ENCODE measurements around the gene C10orf71. TPM values are rescaled to one million over a fixed set of nuclear protein-coding genes. Genes with fewer than 3 reads are reported as not detected.

Gene C10orf71
- polyA plus RNA-seq, 1 donor from 2014 or later = not detected

DNA sequence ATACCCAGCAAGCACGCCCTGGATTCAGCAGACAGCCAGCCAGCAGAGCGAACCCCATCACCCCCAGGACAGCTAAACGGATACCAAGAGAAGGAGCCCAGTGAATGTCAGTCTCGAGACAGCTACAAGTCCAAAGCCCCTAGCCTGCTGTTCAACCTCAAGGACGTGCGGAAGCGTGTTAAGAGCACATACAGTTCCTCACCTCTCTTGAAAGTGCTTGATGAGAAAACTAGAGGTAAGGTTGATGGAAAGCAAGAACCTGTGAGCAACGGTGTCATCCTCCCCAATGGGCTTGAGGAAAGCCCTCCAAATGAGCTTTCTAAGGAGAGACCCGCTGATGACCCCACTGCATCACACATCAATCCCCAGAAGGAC is 24.9 kb downstream of the C10orf71 start:
- H3K9ac ChIP-seq (ENCODE audit: low read length) = no peak overlapping the region
- no peak overlapping the region for H3K27ac ChIP-seq (ENCODE audit: low read length)
- H2AFZ ChIP-seq (ENCODE audit: low read depth, low read length) = no peak overlapping the region
- no peaks in the 10 kb centered on the region for H4K20me1 ChIP-seq (ENCODE audit: insufficient read depth)
- TF ChIP-seq, protein P1, sequence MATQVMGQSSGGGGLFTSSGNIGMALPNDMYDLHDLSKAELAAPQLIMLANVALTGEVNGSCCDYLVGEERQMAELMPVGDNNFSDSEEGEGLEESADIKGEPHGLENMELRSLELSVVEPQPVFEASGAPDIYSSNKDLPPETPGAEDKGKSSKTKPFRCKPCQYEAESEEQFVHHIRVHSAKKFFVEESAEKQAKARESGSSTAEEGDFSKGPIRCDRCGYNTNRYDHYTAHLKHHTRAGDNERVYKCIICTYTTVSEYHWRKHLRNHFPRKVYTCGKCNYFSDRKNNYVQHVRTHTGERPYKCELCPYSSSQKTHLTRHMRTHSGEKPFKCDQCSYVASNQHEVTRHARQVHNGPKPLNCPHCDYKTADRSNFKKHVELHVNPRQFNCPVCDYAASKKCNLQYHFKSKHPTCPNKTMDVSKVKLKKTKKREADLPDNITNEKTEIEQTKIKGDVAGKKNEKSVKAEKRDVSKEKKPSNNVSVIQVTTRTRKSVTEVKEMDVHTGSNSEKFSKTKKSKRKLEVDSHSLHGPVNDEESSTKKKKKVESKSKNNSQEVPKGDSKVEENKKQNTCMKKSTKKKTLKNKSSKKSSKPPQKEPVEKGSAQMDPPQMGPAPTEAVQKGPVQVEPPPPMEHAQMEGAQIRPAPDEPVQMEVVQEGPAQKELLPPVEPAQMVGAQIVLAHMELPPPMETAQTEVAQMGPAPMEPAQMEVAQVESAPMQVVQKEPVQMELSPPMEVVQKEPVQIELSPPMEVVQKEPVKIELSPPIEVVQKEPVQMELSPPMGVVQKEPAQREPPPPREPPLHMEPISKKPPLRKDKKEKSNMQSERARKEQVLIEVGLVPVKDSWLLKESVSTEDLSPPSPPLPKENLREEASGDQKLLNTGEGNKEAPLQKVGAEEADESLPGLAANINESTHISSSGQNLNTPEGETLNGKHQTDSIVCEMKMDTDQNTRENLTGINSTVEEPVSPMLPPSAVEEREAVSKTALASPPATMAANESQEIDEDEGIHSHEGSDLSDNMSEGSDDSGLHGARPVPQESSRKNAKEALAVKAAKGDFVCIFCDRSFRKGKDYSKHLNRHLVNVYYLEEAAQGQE (IDR thresholded peaks at IDR 0.05; ENCODE audit: borderline replicate concordance) = no peak
- TF ChIP-seq RAD21 (conservative IDR thresholded peaks at IDR 0.05) = no peak
- no peak for TF ChIP-seq TAF1 (IDR thresholded peaks at IDR 0.05; ENCODE audit: low read depth)
- no peak for TF ChIP-seq EZH2 (IDR thresholded peaks at IDR 0.05; ENCODE audit: borderline replicate concordance, insufficient read depth, low read length, poor library complexity, severe bottlenecking)
- no peak for TF ChIP-seq SMC3 (conservative IDR thresholded peaks at IDR 0.05; ENCODE audit: poor library complexity)
- TF ChIP-seq POLR2AphosphoS5 (IDR thresholded peaks at IDR 0.05) = no peak
- no peak for TF ChIP-seq EP300 (conservative IDR thresholded peaks at IDR 0.05; ENCODE audit: poor library complexity, severe bottlenecking)
- TF ChIP-seq MXI1 (conservative IDR thresholded peaks at IDR 0.05; ENCODE audit: poor library complexity, severe bottlenecking) = no peak
- TF ChIP-seq CTCF (IDR thresholded peaks at IDR 0.05; ENCODE audit: poor library complexity, severe bottlenecking) = no peak
- no peaks in the 10 kb centered on the region for H3K27me3 ChIP-seq (ENCODE audit: insufficient read depth, low read depth, low read length)
- no peaks in the 10 kb centered on the region for H3F3A ChIP-seq (ENCODE audit: insufficient read depth, low read length, poor library complexity, severe bottlenecking)
- H3K4me3 ChIP-seq (ENCODE audit: low read length) = no peak overlapping the region
- H3K9me2 ChIP-seq (ENCODE audit: insufficient read depth, low read length) = no peaks in the 10 kb centered on the region
- H3K9me3 ChIP-seq (ENCODE audit: low read length) = no peaks in the 10 kb centered on the region
- H3K4me2 ChIP-seq (ENCODE audit: low read length) = no peak overlapping the region
- H3K36me3 ChIP-seq (ENCODE audit: insufficient read depth, low read length) = no peaks in the 10 kb centered on the region
- H3K79me2 ChIP-seq (replicated peaks; ENCODE audit: insufficient read depth, low read length) = no peaks in the 10 kb centered on the region

DNA sequence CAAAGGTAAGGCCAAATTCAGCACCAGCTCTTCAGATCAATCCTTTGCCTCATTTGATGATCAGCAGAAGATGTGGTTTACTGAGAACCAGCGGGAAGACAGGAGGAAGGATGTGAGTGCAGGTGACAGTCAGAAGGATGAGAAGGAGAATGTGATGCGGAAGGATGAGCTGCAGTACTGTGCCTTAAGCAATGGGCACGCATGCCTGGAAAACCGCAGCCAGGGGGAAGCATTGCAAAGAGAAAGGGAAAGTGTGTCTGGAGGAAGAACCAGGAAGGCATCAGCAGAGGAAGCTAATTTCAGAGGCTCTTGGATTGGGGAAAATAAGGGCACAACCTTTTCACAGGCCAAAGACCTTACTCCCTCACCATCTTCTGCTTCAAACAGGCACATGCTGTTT is 25.7 kb downstream of the C10orf71 start:
- Histone ChIP-seq H3K9ac (ENCODE audit: low read length) (no peak overlapping the region), H3K27me3 (ENCODE audit: insufficient read depth, low read depth, low read length) (no peaks in the 10 kb centered on the region), H3K27ac (ENCODE audit: low read length) (no peak overlapping the region), H3K9me2 (ENCODE audit: insufficient read depth, low read length) (no peaks in the 10 kb centered on the region), H3K79me2 (replicated peaks; ENCODE audit: insufficient read depth, low read length) (no peaks in the 10 kb centered on the region), H4K20me1 (ENCODE audit: insufficient read depth) (no peaks in the 10 kb centered on the region), H2AFZ (ENCODE audit: low read depth, low read length) (no peak overlapping the region), H3K4me3 (ENCODE audit: low read length) (no peak overlapping the region), H3K9me3 (ENCODE audit: low read length) (no peaks in the 10 kb centered on the region), H3F3A (ENCODE audit: insufficient read depth, low read length, poor library complexity, severe bottlenecking) (no peaks in the 10 kb centered on the region), H3K36me3 (ENCODE audit: insufficient read depth, low read length) (no peaks in the 10 kb centered on the region), H3K4me2 (ENCODE audit: low read length) (no peak overlapping the region)
- no peak for TF ChIP-seq RAD21 (conservative IDR thresholded peaks at IDR 0.05)
- TF ChIP-seq, protein P1 (IDR thresholded peaks at IDR 0.05; ENCODE audit: borderline replicate concordance) = no peak
- TF ChIP-seq MXI1 (conservative IDR thresholded peaks at IDR 0.05; ENCODE audit: poor library complexity, severe bottlenecking) = no peak
- no peak for TF ChIP-seq TAF1 (IDR thresholded peaks at IDR 0.05; ENCODE audit: low read depth)
- no peak for TF ChIP-seq EZH2 (IDR thresholded peaks at IDR 0.05; ENCODE audit: borderline replicate concordance, insufficient read depth, low read length, poor library complexity, severe bottlenecking)
- no peak for TF ChIP-seq POLR2AphosphoS5 (IDR thresholded peaks at IDR 0.05)
- no peak for TF ChIP-seq CTCF (IDR thresholded peaks at IDR 0.05; ENCODE audit: poor library complexity, severe bottlenecking)
- no peak for TF ChIP-seq SMC3 (conservative IDR thresholded peaks at IDR 0.05; ENCODE audit: poor library complexity)
- TF ChIP-seq EP300 (conservative IDR thresholded peaks at IDR 0.05; ENCODE audit: poor library complexity, severe bottlenecking) = no peak

All from neural cell (in vitro differentiated cells).